NCI-H345 (cell line): ENCODE data around the gene IGFBP4.

Experiments
- DNase-seq: peaks from one replicate; lab custom pipeline; 2025; lab: John Stamatoyannopoulos, UW

Gene IGFBP4

GRCh38 chr17:40432864-40433528 is 10.3 kb upstream of the IGFBP4 start:
- DNase-seq: no peak

GRCh38 chr17:40433551-40434415 is 9.5 kb upstream of the IGFBP4 start:
- DNase-seq: no peak

DNA sequence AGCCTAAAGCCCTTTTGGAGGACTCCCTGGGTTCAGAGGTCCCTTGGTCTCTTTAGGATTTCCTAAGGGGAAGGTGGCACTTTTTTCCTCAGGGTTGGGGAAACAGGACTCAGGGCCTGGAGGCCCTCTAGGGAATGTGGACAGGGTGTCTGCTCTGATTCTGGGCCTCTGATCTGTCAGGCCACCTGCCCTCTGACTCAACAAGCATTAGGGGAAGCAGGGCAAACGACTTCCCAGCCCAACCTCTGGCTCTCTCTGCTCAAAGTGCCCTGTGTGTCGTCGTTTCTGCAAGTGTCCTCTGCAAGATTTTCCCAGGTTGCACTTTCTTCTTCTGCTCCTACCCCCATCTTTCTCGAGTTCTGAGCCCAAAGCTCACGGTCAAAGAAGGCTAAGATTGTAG is 6.6 kb upstream of the IGFBP4 start:
- DNase-seq: no peak

DNA sequence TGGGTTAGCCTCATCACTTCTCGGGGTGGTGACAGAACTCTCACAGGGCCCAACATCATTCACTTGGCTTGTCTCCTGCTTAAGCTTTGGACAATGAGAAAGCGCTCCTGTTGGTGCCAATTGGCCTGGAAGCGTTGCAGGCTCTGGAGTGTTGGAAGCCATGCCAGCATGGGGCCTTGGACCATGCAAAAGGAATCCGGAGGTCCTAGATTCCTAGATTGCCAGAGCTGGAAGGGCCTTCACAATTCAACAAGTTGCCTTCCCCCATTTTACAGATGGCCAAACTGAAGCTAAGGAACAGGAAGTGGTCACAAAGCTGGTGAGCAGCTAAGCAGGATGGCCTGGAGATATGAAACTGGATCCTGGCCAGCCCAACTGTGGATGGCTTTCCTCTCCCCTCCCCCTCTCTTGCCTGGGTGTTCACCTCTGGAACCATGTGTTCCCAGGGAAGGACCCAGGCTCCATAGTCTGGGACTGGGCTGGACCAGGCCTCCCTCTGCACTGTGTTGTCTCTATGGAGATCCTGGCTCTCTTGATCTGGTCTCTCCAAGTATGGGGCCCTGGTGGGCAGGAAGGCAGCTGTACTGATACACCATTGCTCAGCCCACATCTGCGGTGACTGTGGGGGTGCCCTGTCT is 6.0 kb upstream of the IGFBP4 start:
- DNase-seq: no peak

GRCh38 chr17:40440166-40440565 is 3.1 kb upstream of the IGFBP4 start:
- DNase-seq: no peak

DNA sequence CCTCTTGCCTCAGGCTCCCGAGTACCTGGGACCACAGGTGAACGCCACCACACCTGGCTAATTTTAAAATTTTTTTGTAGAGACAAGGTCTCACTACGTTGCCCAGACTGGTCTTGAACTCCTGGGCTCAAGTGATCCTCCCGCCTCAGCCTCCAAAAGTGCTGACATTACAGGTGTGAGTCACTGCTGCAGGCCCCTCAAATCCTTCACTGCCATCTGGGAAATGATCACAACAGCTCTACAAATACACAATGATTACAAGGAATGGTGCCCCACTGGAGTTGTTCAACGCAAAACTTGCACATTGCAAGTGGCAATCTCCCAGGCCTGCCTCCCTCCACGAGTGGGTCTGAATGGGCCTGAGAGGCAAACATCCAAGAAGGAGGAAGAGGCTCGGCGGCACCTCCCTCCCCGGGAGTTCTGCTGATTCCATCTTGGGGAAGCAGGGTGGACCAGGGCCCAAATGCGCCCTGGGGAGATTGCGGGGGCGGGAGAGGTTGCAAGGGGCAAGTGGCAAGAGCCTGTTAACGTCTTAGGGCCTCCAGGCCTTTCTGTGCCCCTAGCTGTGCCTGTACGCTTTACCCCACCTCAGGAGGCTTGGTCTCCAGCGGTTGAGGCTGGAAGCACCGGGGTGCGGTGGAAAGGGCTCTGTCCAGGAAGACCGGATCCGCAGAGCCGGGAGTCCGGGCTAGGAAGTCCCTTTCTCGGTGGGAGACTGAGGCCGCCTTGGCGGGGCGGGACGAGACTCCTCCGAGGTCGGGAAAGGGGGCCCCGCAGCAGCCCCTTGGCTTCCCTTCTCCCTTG is 656 bp upstream of the IGFBP4 start:
- no peak for DNase-seq

- no peak for DNase-seq
Observed at GRCh38 chr17:40443988-40444899, 994 bp downstream of the IGFBP4 start.

GRCh38 chr17:40445751-40446468 is 2.7 kb downstream of the IGFBP4 start:
- DNase-seq: no peak

GRCh38 chr17:40447148-40447644 is 3.9 kb downstream of the IGFBP4 start:
- DNase-seq: no peak

GRCh38 chr17:40447806-40448205 is 4.6 kb downstream of the IGFBP4 start:
- no peak for DNase-seq

GRCh38 chr17:40448213-40448638 is 5.0 kb downstream of the IGFBP4 start:
- no peak for DNase-seq

DNA sequence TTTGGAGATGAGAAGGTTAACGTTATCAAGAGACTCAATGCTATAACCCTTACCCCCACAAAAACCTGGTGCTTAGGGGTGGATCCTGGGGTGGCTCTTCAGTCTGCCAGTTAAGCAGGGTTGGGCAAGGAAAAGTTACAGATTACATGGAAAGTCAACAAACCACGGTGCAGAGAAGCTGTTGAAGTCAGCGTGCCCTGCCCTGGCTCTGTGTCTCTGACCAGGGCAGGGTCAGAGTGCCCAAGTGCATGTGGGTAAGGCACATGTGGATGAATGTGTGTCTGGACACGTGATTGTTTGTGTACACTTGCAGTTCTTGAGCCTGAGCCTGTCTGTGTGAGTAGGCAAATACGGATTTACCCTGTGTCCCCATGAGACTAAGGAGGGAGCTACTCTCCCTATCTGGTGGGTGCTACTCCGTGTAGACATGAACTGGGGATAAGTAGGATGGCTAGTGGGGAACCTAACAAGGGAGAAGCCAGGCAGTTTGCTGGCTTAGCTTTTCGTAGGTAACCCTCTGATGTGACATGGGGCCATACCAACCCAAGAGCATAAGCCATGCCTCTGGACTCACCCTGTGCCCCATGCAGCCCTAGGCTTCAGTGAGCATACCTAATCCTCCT is 5.5 kb downstream of the IGFBP4 start:
- no peak for DNase-seq

DNA sequence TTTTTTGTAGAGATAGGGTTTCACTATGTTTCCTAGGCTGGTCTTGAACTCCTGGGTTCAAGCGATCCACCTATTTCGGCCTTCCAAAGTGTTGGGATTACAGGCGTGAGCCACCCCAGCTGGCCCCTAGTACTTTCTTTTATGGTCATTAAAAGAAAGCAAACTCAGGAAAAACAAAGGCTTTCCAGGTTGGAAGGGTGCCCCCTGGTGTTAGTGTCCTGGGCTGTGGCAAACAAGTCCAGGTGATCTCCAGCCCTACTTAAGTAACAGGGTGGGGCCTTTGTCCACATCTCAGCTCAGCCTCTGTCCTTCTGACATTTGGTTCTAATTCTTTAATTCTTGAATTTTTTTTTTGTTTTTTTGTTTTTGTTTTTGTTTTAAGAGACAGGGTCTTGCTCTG is 6.9 kb downstream of the IGFBP4 start:
- no peak for DNase-seq

- no peak for DNase-seq
Observed at GRCh38 chr17:40451420-40451819, 8.2 kb downstream of the IGFBP4 start.

GRCh38 chr17:40452216-40452787 is 9.1 kb downstream of the IGFBP4 start:
- DNase-seq: no peak

DNA sequence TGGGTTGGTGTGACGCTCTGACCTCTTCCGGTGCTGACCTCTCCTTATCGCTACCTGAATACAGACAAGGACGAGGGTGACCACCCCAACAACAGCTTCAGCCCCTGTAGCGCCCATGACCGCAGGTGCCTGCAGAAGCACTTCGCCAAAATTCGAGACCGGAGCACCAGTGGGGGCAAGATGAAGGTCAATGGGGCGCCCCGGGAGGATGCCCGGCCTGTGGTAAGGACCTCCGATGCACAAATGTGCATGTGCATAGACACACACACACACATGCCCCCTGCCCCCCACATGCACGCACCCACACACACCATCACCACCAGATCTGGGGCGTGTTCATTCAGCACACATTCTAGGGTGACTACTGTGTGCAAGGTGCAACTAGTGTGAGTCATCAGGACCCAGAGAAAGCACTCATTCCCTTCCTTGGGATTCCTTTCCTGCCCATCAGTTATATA is 9.7 kb downstream of the IGFBP4 start:
- no peak for DNase-seq

DNA sequence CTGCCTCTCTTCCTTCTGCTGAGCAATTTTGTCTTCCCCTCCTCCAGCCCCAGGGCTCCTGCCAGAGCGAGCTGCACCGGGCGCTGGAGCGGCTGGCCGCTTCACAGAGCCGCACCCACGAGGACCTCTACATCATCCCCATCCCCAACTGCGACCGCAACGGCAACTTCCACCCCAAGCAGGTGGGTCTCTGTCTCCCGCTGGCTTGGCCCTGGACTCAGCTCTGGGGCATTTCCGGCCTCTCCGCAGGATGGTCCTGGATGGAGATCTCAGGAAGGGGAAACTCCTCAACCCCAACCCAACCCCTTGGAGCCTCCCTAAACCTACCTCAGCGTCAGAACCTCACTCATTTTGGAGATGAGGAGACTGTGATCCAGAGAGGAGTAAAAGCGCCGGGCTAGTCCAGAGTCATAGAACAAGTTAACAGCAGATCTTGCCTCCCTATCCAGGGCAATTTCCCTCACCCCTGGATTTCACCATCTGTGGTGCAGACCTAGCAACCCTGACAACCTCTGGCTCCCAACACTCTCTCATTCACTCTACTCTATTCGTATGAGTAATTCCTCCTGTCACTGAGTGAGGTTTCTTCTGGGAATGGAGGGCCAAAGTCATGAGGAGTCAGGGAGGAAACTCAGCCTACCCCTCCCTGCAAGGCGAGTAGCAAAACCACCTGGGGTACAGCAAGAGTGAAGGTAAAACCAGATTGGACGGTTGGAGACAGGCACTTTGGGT is 10.8 kb downstream of the IGFBP4 start:
- no peak for DNase-seq

DNA sequence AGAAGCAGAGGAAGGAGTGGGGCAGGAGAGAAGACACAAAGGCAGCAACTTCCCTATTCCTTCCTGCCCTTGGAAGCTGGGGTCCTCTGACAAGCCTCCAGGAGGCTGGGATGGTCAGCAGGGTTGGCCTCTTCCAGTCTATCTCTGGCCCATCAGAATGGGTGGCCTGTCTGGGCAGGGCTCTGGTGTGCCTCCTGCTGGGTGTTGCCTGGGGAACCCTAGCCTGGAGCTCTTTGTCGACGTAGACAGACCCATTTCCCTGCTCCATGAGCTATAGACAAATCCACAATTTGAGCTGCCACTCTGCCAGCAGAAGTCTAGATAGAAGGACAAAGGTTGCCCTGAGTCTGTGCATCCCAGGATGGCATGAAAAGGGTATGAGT is 11.4 kb downstream of the IGFBP4 start:
- no peak for DNase-seq
